ENCODE measurements around the gene FBXW11.
"Not testable (repeated sequence)": the region's sequence is repeated elsewhere in the genome, so short reads cannot be mapped to it uniquely, and the experiment has no call there.

GRCh38 chr5:172020110-172020786, 13.8 kb upstream of the FBXW11 start:
- not testable (repeated sequence) for TF ChIP-seq CTCF (IDR thresholded peaks at IDR 0.05); POLR2A (IDR thresholded peaks at IDR 0.05); EP300 (IDR thresholded peaks at IDR 0.05; ENCODE audit: low read depth); POLR2AphosphoS5 (IDR thresholded peaks at IDR 0.05)

Measured in transverse colon (tissue), 4 donors.